Upper lobe of left lung (tissue), 4 donors: ENCODE measurements around the gene TDP2.

Source experiments
- POLR2A ChIP-seq, 4 donors: fragments of 450-650 bp; IDR thresholded peaks; one replicate each; pipeline ENCODE4 v1.5.1; 2016 to 2017; ENCODE audit warnings: antibody characterized with exemption in 4 of 4, mild to moderate bottlenecking in 2 of 4
- POLR2AphosphoS5 ChIP-seq, 2 donors: sonication (generic); formaldehyde crosslinking; IDR thresholded peaks; one replicate each; pipeline ENCODE4 v1.5.1; 2017; ENCODE audit warnings: antibody characterized with exemption in 2 of 2
- TF ChIP-seq, protein P1 (sequence below), 6 experiments: fragments of 450-650 bp in 4 of 6; fragments of 200-600 bp in 2 of 6; sonication (generic) in 2 of 6; IDR thresholded peaks; one replicate each; pipeline ENCODE4 v1.5.1; 2016 to 2019; ENCODE audit warnings: antibody characterized with exemption in 6 of 6

DNA sequence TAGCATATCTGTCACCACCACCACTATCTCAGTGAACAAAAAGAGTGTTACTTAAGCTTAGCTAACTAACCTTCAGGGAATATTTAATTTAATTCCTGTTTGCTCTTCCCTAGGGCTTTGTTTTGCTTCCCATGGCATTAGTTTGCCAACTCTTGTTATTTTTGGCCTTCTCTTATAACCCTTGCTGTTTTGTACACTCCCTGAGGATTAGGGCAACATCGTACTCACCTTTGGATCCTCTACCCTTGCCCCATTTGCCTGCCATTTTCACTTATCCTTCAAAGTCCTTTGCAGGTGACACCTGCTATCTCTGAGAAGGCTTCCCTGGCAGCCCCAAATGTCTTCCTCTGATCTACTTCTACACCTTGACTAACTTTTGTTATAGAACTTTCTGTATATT is 23.9 kb upstream of the TDP2 start:
- TF ChIP-seq POLR2AphosphoS5 (IDR thresholded peaks at IDR 0.05) (no peak), POLR2A (IDR thresholded peaks at IDR 0.05) (no peak)
- TF ChIP-seq, protein P1, sequence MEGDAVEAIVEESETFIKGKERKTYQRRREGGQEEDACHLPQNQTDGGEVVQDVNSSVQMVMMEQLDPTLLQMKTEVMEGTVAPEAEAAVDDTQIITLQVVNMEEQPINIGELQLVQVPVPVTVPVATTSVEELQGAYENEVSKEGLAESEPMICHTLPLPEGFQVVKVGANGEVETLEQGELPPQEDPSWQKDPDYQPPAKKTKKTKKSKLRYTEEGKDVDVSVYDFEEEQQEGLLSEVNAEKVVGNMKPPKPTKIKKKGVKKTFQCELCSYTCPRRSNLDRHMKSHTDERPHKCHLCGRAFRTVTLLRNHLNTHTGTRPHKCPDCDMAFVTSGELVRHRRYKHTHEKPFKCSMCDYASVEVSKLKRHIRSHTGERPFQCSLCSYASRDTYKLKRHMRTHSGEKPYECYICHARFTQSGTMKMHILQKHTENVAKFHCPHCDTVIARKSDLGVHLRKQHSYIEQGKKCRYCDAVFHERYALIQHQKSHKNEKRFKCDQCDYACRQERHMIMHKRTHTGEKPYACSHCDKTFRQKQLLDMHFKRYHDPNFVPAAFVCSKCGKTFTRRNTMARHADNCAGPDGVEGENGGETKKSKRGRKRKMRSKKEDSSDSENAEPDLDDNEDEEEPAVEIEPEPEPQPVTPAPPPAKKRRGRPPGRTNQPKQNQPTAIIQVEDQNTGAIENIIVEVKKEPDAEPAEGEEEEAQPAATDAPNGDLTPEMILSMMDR (IDR thresholded peaks at IDR 0.05): no peak
